ENCODE measurements around the gene C8A.

The C8A gene

GRCh38 chr1:56881417-56881816 is 26.8 kb downstream of the C8A start:
- no peak for TF ChIP-seq CTCF (IDR thresholded peaks at IDR 0.05)
- peaks cover 0 to 16% of the 10 kb centered on the region in 2 experiments for H3K4me1 ChIP-seq (ENCODE audit: control insufficient read depth in 1 of 2, insufficient read depth in 1 of 2, low read depth in 1 of 2, low read length in 1 of 2)
- no peak overlapping the region for H3K4me3 ChIP-seq (ENCODE audit: low read depth in 1 of 2, low read length in 1 of 2)
- H3K36me3 ChIP-seq = no peaks in the 10 kb centered on the region
- no peaks in the 10 kb centered on the region for H3K27me3 ChIP-seq
- H3K9me3 ChIP-seq = no peaks in the 10 kb centered on the region
- no peak overlapping the region for H3K27ac ChIP-seq

- Histone ChIP-seq H3K4me3 (ENCODE audit: low read depth in 1 of 2, low read length in 1 of 2) (no peak overlapping the region), H3K36me3 (no peaks in the 10 kb centered on the region), H3K27ac (no peak overlapping the region), H3K27me3 (no peaks in the 10 kb centered on the region), H3K4me1 (ENCODE audit: control insufficient read depth in 1 of 2, insufficient read depth in 1 of 2, low read depth in 1 of 2, low read length in 1 of 2) (no peaks in the 10 kb centered on the region), H3K9me3 (no peaks in the 10 kb centered on the region)
- TF ChIP-seq CTCF (IDR thresholded peaks at IDR 0.05) = no peak
These were observed 35.6 kb downstream of the C8A start for GRCh38 chr1:56890229-56890628.

GRCh38 chr1:56894014-56894413 is 39.4 kb downstream of the C8A start:
- Histone ChIP-seq H3K4me3 (ENCODE audit: low read depth in 1 of 2, low read length in 1 of 2) (no peak overlapping the region), H3K4me1 (ENCODE audit: control insufficient read depth in 1 of 2, insufficient read depth in 1 of 2, low read depth in 1 of 2, low read length in 1 of 2) (no peaks in the 10 kb centered on the region), H3K9me3 (no peaks in the 10 kb centered on the region), H3K27me3 (no peaks in the 10 kb centered on the region), H3K36me3 (no peaks in the 10 kb centered on the region), H3K27ac (no peak overlapping the region)
- no peak for TF ChIP-seq CTCF (IDR thresholded peaks at IDR 0.05)

GRCh38 chr1:56897150-56898004 is 42.8 kb downstream of the C8A start:
- TF ChIP-seq CTCF (IDR thresholded peaks at IDR 0.05) = no peak
- Histone ChIP-seq H3K27ac (no peak overlapping the region), H3K36me3 (no peaks in the 10 kb centered on the region), H3K27me3 (no peaks in the 10 kb centered on the region), H3K4me1 (ENCODE audit: control insufficient read depth in 1 of 2, insufficient read depth in 1 of 2, low read depth in 1 of 2, low read length in 1 of 2) (no peaks in the 10 kb centered on the region), H3K9me3 (no peaks in the 10 kb centered on the region), H3K4me3 (ENCODE audit: low read depth in 1 of 2, low read length in 1 of 2) (no peak overlapping the region)

GRCh38 chr1:56898005-56898373 is 43.4 kb downstream of the C8A start:
- Histone ChIP-seq H3K4me1 (ENCODE audit: control insufficient read depth in 1 of 2, insufficient read depth in 1 of 2, low read depth in 1 of 2, low read length in 1 of 2) (no peaks in the 10 kb centered on the region), H3K27me3 (no peaks in the 10 kb centered on the region), H3K36me3 (no peaks in the 10 kb centered on the region), H3K4me3 (ENCODE audit: low read depth in 1 of 2, low read length in 1 of 2) (no peak overlapping the region), H3K9me3 (no peaks in the 10 kb centered on the region), H3K27ac (no peak overlapping the region)
- no peak for TF ChIP-seq CTCF (IDR thresholded peaks at IDR 0.05)

Measured in neutrophil (primary cell).